A549 treated with RU486 at 1 μM for 4 hours (cell line): Measurements from ENCODE around the gene SLC49A4. TPM values are rescaled to one million over a fixed set of nuclear protein-coding genes. Genes with fewer than 3 reads are reported as not detected.

Source experiments
- total RNA-seq: library from RNA; stranded (reverse); fragments of 200-300 nt; extraction: Qiagen RNA extraction; gene quantifications from 5 replicates; pipeline ENCODE4 v1.2.3, GENCODE V29; 2022; ENCODE audit warnings: low read depth

The SLC49A4 gene
- total RNA-seq, result 10.7 to 16.4 TPM (median 14.3 TPM) in 5 replicates

DNA sequence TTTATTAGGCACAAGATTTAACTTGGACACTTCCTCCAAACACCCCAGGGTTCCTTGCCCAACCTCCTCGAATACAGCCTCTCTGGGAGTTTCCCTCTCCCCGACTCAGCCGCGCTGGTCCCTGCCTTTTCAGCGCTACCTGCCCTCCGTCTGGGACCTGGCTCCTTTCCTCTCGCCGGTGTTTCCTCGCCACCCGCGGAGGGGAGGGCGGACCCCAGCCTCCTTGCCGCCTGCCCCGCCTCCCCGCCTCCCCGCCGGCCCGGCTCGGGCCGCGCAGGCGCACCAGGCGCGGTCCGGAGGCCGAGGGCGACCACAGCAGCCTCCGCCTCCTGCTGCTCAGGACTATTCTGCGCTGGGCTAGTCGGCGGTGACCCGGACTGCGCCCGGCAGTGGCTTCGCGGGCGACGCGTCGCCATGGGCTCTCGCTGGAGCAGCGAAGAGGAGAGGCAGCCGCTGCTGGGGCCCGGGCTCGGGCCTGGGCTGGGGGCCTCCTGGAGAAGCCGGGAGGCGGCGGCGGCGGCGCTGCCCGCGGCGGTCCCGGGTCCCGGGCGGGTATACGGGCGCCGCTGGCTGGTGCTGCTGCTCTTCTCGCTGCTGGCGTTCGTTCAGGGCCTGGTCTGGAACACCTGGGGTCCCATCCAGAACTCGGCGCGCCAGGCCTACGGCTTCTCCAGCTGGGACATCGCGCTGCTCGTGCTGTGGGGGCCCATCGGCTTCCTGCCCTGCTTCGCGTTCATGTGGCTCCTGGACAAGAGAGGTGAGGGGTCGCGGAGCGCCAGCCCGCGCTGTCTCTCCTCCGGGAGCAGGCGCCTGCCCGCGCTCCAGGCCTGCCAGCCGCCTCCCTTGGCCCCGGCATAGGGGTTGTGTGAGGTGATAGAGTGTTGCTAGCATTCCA, at the start of gene SLC49A4:
Gene SLC49A4 (plus strand): TSS at position 291 of the 895 bp plus-strand sequence. CDS start 124 bp downstream, at position 415.

DNA sequence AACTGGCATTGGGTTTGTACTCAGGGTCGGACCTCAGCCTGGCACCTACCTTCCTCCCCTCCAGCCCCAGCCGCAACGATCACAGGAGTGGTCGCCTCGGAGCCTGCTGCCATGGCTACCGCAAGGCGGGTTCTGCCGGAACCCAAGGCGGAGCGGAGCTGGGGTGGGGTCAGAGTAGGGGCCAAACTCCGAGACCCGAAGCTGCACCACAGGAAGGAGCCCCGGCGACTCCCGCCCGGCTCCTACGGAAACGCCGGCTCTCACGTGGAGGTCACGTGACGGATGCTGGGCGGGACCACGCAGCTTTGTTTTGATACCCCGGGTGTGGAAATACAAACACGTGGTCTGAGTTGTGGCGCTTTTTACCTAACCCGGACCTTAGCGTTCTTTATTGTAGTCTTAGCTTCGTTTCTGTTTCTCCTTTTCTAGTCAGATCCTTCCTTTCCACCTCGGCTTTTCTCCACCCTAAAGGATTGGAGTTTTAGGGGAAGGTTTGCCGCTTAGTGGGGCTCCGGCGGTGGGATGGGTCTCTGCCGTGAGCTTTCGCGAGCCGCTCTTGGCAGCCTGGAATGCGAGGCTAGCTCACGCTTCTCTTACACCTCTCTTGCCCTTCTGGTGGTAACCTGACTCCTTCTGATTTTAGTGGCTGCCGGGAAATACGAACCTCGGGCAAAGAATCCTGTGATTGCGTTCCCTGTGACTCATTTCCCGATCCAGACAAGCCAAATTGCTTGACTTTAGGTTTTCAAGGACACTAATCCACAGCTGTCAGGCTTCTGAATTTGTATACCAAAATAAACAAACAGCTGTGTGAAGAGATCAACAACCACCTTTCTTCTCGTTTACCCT, 1.1 kb upstream of the SLC49A4 start, which contains the start of gene HSPBAP1:
Gene HSPBAP1 (minus strand): TSS at position 264 of the 849 bp plus-strand sequence. CDS start 151 bp downstream, at position 113.

Other genes starting within 250 kb of the SLC49A4 start
- 5.0 to 5.9 TPM (median 5.4 TPM) in 5 replicates for gene PARP9, start 230.8 kb upstream of the SLC49A4 start, total RNA-seq
- gene DTX3L, start 230.7 kb upstream of the SLC49A4 start, total RNA-seq, result 6.0 to 9.4 TPM (median 8.1 TPM) in 5 replicates
- not detected in 5 replicates for gene PARP15, start 217.4 kb upstream of the SLC49A4 start, total RNA-seq
- 7.9 to 12.4 TPM (median 9.1 TPM) in 5 replicates for gene PARP14, start 114.2 kb upstream of the SLC49A4 start, total RNA-seq
- gene HSPBAP1, start 1.2 kb upstream of the SLC49A4 start, total RNA-seq, result 5.0 to 6.7 TPM (median 6.1 TPM) in 5 replicates
- 0.07 to 0.47 TPM (median 0.28 TPM) in 5 replicates for gene SEMA5B, start 232.7 kb downstream of the SLC49A4 start, total RNA-seq